GM18511 (cell line): Measurements from ENCODE around the gene TRAF3.
"Not testable (repeated sequence)": the region's sequence is repeated elsewhere in the genome, so short reads cannot be mapped to it uniquely, and the experiment has no call there.

Experiments
- ATAC-seq: cut with Tn5 transposase; IDR thresholded peaks from one replicate; pipeline ENCODE4 v1.9.1; 2021; ENCODE audit warnings: mild to moderate bottlenecking, moderate library complexity; ENCODE audit not compliant: unreplicated experiment

Gene TRAF3

GRCh38 chr14:102883554-102883953, 106.3 kb downstream of the TRAF3 start:
- ATAC-seq, result no peak

GRCh38 chr14:102885737-102886447, 108.6 kb downstream of the TRAF3 start:
- ATAC-seq, result no peak

GRCh38 chr14:102888748-102889147, 111.5 kb downstream of the TRAF3 start:
- ATAC-seq, result no peak

GRCh38 chr14:102889615-102890014, 112.4 kb downstream of the TRAF3 start:
- no peak for ATAC-seq

- ATAC-seq, result no peak
Measured at GRCh38 chr14:102891111-102891510, 113.9 kb downstream of the TRAF3 start.

- no peak for ATAC-seq
Measured at GRCh38 chr14:102891556-102891955, 114.3 kb downstream of the TRAF3 start.

GRCh38 chr14:102892651-102893050, 115.4 kb downstream of the TRAF3 start:
- ATAC-seq, result no peak

- no peak for ATAC-seq
Measured at GRCh38 chr14:102893452-102893851, 116.2 kb downstream of the TRAF3 start.

- ATAC-seq, result not testable (repeated sequence)
Measured at GRCh38 chr14:102896735-102897134, 119.5 kb downstream of the TRAF3 start.

- no peak for ATAC-seq
Measured at GRCh38 chr14:102897299-102898027, 120.2 kb downstream of the TRAF3 start.

- no peak for ATAC-seq
Measured at GRCh38 chr14:102898298-102898697, 121.0 kb downstream of the TRAF3 start.

GRCh38 chr14:102898776-102899515, 121.7 kb downstream of the TRAF3 start:
- no peak for ATAC-seq

- ATAC-seq, result no peak
Measured at GRCh38 chr14:102899516-102899900, 122.3 kb downstream of the TRAF3 start.

GRCh38 chr14:102900631-102901571, 123.7 kb downstream of the TRAF3 start:
- ATAC-seq, result peak; percentile 71

GRCh38 chr14:102901633-102902032, 124.4 kb downstream of the TRAF3 start:
- ATAC-seq, result peak; percentile 84

GRCh38 chr14:102902086-102902485, 124.8 kb downstream of the TRAF3 start:
- ATAC-seq, result peak; percentile 5

- no peak for ATAC-seq
Measured at GRCh38 chr14:102902523-102903247, 125.4 kb downstream of the TRAF3 start.

- ATAC-seq, result no peak
Measured at GRCh38 chr14:102903248-102903888, 126.1 kb downstream of the TRAF3 start.

GRCh38 chr14:102903889-102904512, 126.8 kb downstream of the TRAF3 start:
- ATAC-seq, result no peak
